B cell (primary cell): ENCODE data around the gene GPR179. TPM values are rescaled to one million over a fixed set of nuclear protein-coding genes. Genes with fewer than 3 reads are reported as not detected.

ENCODE experiments used
- ATAC-seq: fragments of 200-7000 bp; cut with Tn5 transposase; one replicate; pipeline ENCODE4 v1.10.0; 2021; ENCODE audit warnings: low read depth, mild to moderate bottlenecking, moderate number of reproducible peaks, moderate library complexity
- CTCF ChIA-PET: fragments of 350-600 bp; sonication (Branson Sonifier 250); formaldehyde crosslinking; loops from one replicate; lab custom pipeline; 2021; ENCODE audit warnings: antibody characterized with exemption, inconsistent platforms; lab: Charles Lee
- POLR2A ChIA-PET: fragments of 350-600 bp; sonication (Branson Sonifier 250); formaldehyde crosslinking; loops from one replicate; lab custom pipeline; 2021; ENCODE audit warnings: antibody characterized with exemption; lab: Charles Lee
- DNase-seq: peaks from one replicate; pipeline ENCODE4 v3.0.0; 2013
- H2AFZ ChIP-seq: 2 replicates; pipeline ENCODE4 v1.6.1; 2012; ENCODE audit warnings: mild to moderate bottlenecking, low read depth, low read length; ENCODE audit not compliant: insufficient read depth, poor library complexity, severe bottlenecking
- H3K27ac ChIP-seq, 2 donors: 1 replicate in 1 of 2; 2 replicates in 1 of 2; pipeline ENCODE4 v1.5.1; 2012 to 2013; ENCODE audit warnings: low read length in 2 of 2, mild to moderate bottlenecking in 2 of 2, moderate library complexity in 1 of 2
- H3K27me3 ChIP-seq, 4 experiments: fragments of 200-600 bp in 1 of 4; sonication (generic) in 1 of 4; replicated peaks in 1 of 4; 1 replicate in 2 of 4; 2 replicates in 2 of 4; pipeline versions ENCODE4 v1.6.1 to v1.7.0; 2013 to 2016; ENCODE audit warnings: low read length in 3 of 4, mild to moderate bottlenecking in 2 of 4, mixed read lengths in 1 of 4, moderate library complexity in 1 of 4; ENCODE audit not compliant: insufficient read depth in 4 of 4, control insufficient read depth in 3 of 4; ENCODE audit errors: control extremely low read depth in 1 of 4
- H3K36me3 ChIP-seq, 2 experiments: replicated peaks in 1 of 2; 1 replicate in 1 of 2; 2 replicates in 1 of 2; pipeline versions ENCODE4 v1.6.1 to v1.7.1; 2013; ENCODE audit warnings: low read length in 1 of 2; ENCODE audit not compliant: insufficient read depth in 2 of 2, control insufficient read depth in 1 of 2; ENCODE audit errors: control extremely low read depth in 1 of 2, extremely low read depth in 1 of 2
- H3K4me1 ChIP-seq, 2 donors: fragments of 200-600 bp in 1 of 2; sonication (generic) in 1 of 2; 1 replicate in 1 of 2; 2 replicates in 1 of 2; pipeline versions ENCODE4 v1.5.1 to v1.6.1; 2013 to 2017; ENCODE audit warnings: low read length in 2 of 2; ENCODE audit not compliant: control insufficient read depth in 2 of 2, insufficient read depth in 2 of 2
- H3K4me2 ChIP-seq: replicated peaks from 2 replicates; pipeline ENCODE3; 2012; ENCODE audit warnings: mild to moderate bottlenecking, low read depth, low read length; ENCODE audit not compliant: poor library complexity, severe bottlenecking
- H3K4me3 ChIP-seq, 5 experiments: fragments of 200-600 bp in 1 of 5; sonication (generic) in 1 of 5; 1 replicate in 3 of 5; 2 replicates in 2 of 5; pipeline versions ENCODE4 v1.5.1 to v1.7.0; 2011 to 2016; ENCODE audit warnings: low read length in 4 of 5, mild to moderate bottlenecking in 4 of 5, low read depth in 2 of 5, control low read depth in 1 of 5, moderate library complexity in 1 of 5; ENCODE audit not compliant: insufficient read depth in 1 of 5; ENCODE audit errors: control extremely low read depth in 1 of 5, extremely low read depth in 1 of 5
- H3K79me2 ChIP-seq: fragments of 200-600 bp; sonication (generic); one replicate; pipeline ENCODE4 v1.6.0; 2016; ENCODE audit warnings: low read length; ENCODE audit not compliant: control insufficient read depth, insufficient read depth
- H3K9ac ChIP-seq: fragments of 200-600 bp; sonication (generic); 2 replicates; pipeline ENCODE4 v1.6.1; 2017; ENCODE audit warnings: mild to moderate bottlenecking, low read length, moderate library complexity
- H3K9me3 ChIP-seq, 3 donors: one replicate each; pipeline versions ENCODE4 v1.6.1 to v1.7.1; 2013; ENCODE audit warnings: low read length in 2 of 3; ENCODE audit not compliant: control insufficient read depth in 2 of 3, insufficient read depth in 1 of 3; ENCODE audit errors: control extremely low read depth in 1 of 3
- H4K20me1 ChIP-seq: 2 replicates; pipeline ENCODE4 v1.6.0; 2012; ENCODE audit warnings: mild to moderate bottlenecking, low read length; ENCODE audit not compliant: insufficient read depth, control insufficient read depth, poor library complexity, severe bottlenecking
- H3K27ac Mint-ChIP-seq: one replicate; pipeline ENCODE4 v1.8.0; 2021; ENCODE audit warnings: mixed read lengths
- H3K27me3 Mint-ChIP-seq: one replicate; pipeline ENCODE4 v1.8.0; 2021; ENCODE audit warnings: mixed read lengths
- H3K4me1 Mint-ChIP-seq: one replicate; pipeline ENCODE4 v1.8.0; 2021; ENCODE audit warnings: mixed read lengths
- H3K4me3 Mint-ChIP-seq: one replicate; pipeline ENCODE4 v1.8.0; 2021; ENCODE audit warnings: mixed read lengths
- H3K9me3 Mint-ChIP-seq: one replicate; pipeline ENCODE4 v1.8.0; 2022; ENCODE audit warnings: mixed read lengths; ENCODE audit not compliant: insufficient read depth
- CTCF ChIP-seq: fragments of 200-600 bp; IDR thresholded peaks from one replicate; pipeline ENCODE4 v1.8.0; 2022; ENCODE audit warnings: antibody characterized with exemption, mild to moderate bottlenecking
- EZH2 ChIP-seq: IDR thresholded peaks from 2 replicates; pipeline ENCODE4 v1.6.1; 2012; ENCODE audit warnings: borderline replicate concordance, low read depth, mild to moderate bottlenecking, moderate library complexity, low read length; ENCODE audit not compliant: insufficient read depth, poor library complexity, severe bottlenecking
- WGBS: methylation state at CpG from one replicate; pipeline ENCODE4 v1.1.5; 2013; ENCODE audit warnings: missing lambda C conversion rate; ENCODE audit not compliant: insufficient coverage; 5-methylcytosine and 5-hydroxymethylcytosine counted together
- intact Hi-C: fragments of 100-400 bp; cut with micrococcal nuclease; formaldehyde crosslinking; loops from one replicate; pipeline ENCODE4 v1.10.0; 2022
- polyA plus RNA-seq: library from polyadenylated mRNA; depleted of rRNA; stranded (reverse); fragments of >200 nt; gene quantifications from 2 replicates; pipeline ENCODE4 v1.2.3, GENCODE V29; 2012
- total RNA-seq, 2 donors: library from RNA; stranded (reverse); fragments of 120-200 nt in 1 of 2; gene quantifications; 1 replicate in 1 of 2; 2 replicates in 1 of 2; pipeline versions ENCODE4 v1.2.3 to v1.2.4, GENCODE V29; 2013 to 2022

Gene GPR179
- total and polyA plus RNA-seq, 2 donors (not counting 1 experiment from before 2014, with no cell fraction given): 0.01 TPM; not detected in 1

- no peaks in the 10 kb centered on the region for H3K4me1 Mint-ChIP-seq
- intact Hi-C loops: no loop called here
- no peaks in the 10 kb centered on the region for H4K20me1 ChIP-seq
These were observed 18.1 kb upstream of the GPR179 start for GRCh38 chr17:38361694-38362465.

More at GRCh38 chr17:38361694-38362465, 18.1 kb upstream of the GPR179 start:
- Histone ChIP-seq H3K4me2 (no peak overlapping the region), H3K27ac (no peak overlapping the region), H3K27me3 (no peaks in the 10 kb centered on the region), H2AFZ (no peak overlapping the region), H3K9ac (no peak overlapping the region), H3K79me2 (peaks cover 8% of the 10 kb centered on the region), H3K9me3 (no peaks in the 10 kb centered on the region), H3K4me1 (no peaks in the 10 kb centered on the region), H3K36me3 (peaks cover 5 to 15% of the 10 kb centered on the region in 2 experiments), H3K4me3 (no peak overlapping the region)
- POLR2A ChIA-PET: no interaction called here
- CTCF ChIA-PET: interaction anchor here (1.4 to 4.5 kb wide), 3 partner anchors 10 to 52 kb away, joined by 4 to 23 read pairs (median 4); partner anchors contain the start of gene SOCS7
- DNase-seq: no peak
- Mint-ChIP-seq H3K27ac (no peak overlapping the region), H3K9me3 (no peaks in the 10 kb centered on the region), H3K27me3 (no peaks in the 10 kb centered on the region), H3K4me3 (no peak overlapping the region)
- TF ChIP-seq EZH2 (no peak), CTCF (no peak)
- ATAC-seq: no peak
- WGBS: 100% methylated on average over 3 of the region's 5 CpGs
